K562 (cell line): Measurements from ENCODE around the gene BCKDHB. TPM values are rescaled to one million over a fixed set of nuclear protein-coding genes. Genes with fewer than 3 reads are reported as not detected.

Source experiments
- ATAC-seq: fragments of 200-7000 bp; cut with Tn5 transposase; 3 replicates; pipeline ENCODE4 v1.9.1; 2020; ENCODE audit warnings: moderate library complexity
- BruUV-seq: library from RNA; stranded (reverse); fragments of 400-500 nt; replicated peaks from 2 replicates; lab custom pipeline; 2021; lab: Mats Ljungman, UMichigan
- CTCF ChIA-PET: fragments of 300-600 bp; formaldehyde crosslinking; extraction: SDS; loops from one replicate; lab custom pipeline; 2021; ENCODE audit warnings: low intra/inter-chr PET ratio; lab: Yijun Ruan, JAX
- POLR2A ChIA-PET: fragments of 300-600, 350-650 bp; sonication (Branson Sonifier 250); formaldehyde crosslinking; extraction: SDS; loops from one replicate; lab custom pipeline; 2021; ENCODE audit warnings: antibody characterized with exemption, inconsistent platforms; lab: Yijun Ruan, JAX
- DNase-seq, 4 experiments: peaks; one replicate each; pipeline versions ENCODE4 v3.0.0 to v3.0.0-alpha.2; 2011 to 2018; ENCODE audit warnings: low spot score in 3 of 4, mixed read lengths in 3 of 4; ENCODE audit errors: extremely low read depth in 1 of 4
- FAIRE-seq: peaks from 2 replicates; lab custom pipeline; 2011; peaks lifted over from hg19 to GRCh38; lab: Jason Lieb, UNC
- H2AFZ ChIP-seq: 2 replicates; pipeline ENCODE4 v1.6.0; 2011; ENCODE audit warnings: low read depth, low read length, control low read depth, inconsistent platforms
- H3K27ac ChIP-seq: fragments of 200-600 bp; 3 replicates; pipeline ENCODE4 v1.8.0; 2011; ENCODE audit warnings: low read depth, mild to moderate bottlenecking, control low read depth, inconsistent platforms, low read length, moderate library complexity, mixed read lengths; ENCODE audit errors: extremely low read depth
- H3K27me3 ChIP-seq, 2 experiments: fragments of 300-600 bp in 1 of 2; 2 replicates in 1 of 2; 3 replicates in 1 of 2; pipeline versions ENCODE4 v1.6.0 to v1.8.0; 2011; ENCODE audit warnings: inconsistent platforms in 2 of 2, low read length in 2 of 2, mild to moderate bottlenecking in 1 of 2, mixed read lengths in 1 of 2, moderate library complexity in 1 of 2; ENCODE audit not compliant: control insufficient read depth in 2 of 2, insufficient read depth in 2 of 2
- H3K36me3 ChIP-seq: fragments of 300-600 bp; 3 replicates; pipeline ENCODE4 v1.8.0; 2011; ENCODE audit warnings: mild to moderate bottlenecking, low read length, inconsistent platforms; ENCODE audit not compliant: control insufficient read depth, insufficient read depth
- H3K4me1 ChIP-seq, 2 experiments: fragments of 200-600 bp in 1 of 2; replicated peaks in 1 of 2; 2 replicates in 1 of 2; 3 replicates in 1 of 2; pipeline versions ENCODE4 v1.5.1 to v1.8.0; 2011; ENCODE audit warnings: inconsistent platforms in 2 of 2, low read length in 2 of 2, mild to moderate bottlenecking in 1 of 2, mixed read lengths in 1 of 2, moderate library complexity in 1 of 2; ENCODE audit not compliant: control insufficient read depth in 2 of 2, insufficient read depth in 2 of 2
- H3K4me2 ChIP-seq: 2 replicates; pipeline ENCODE4 v1.6.1; 2011; ENCODE audit warnings: low read length, control low read depth, inconsistent platforms, mixed read lengths; ENCODE audit not compliant: insufficient read depth
- H3K4me3 ChIP-seq: fragments of 200-600 bp; sonication (generic), shearing (Covaris generic); 2 replicates; pipeline ENCODE4 v1.5.1; 2016; ENCODE audit warnings: control low read depth, inconsistent platforms
- H3K79me2 ChIP-seq: fragments of 200-600 bp; 3 replicates; pipeline ENCODE4 v1.8.0; 2011; ENCODE audit warnings: low read length, inconsistent platforms; ENCODE audit not compliant: control insufficient read depth, insufficient read depth
- H3K9ac ChIP-seq, 2 experiments: 2 replicates each; pipeline versions ENCODE4 v1.6.0 to v1.6.1; 2011; ENCODE audit warnings: low read depth in 2 of 2, low read length in 2 of 2, control low read depth in 1 of 2, inconsistent platforms in 1 of 2, mild to moderate bottlenecking in 1 of 2, mixed read lengths in 1 of 2; ENCODE audit not compliant: insufficient read depth in 1 of 2
- H3K9me1 ChIP-seq: one replicate; pipeline ENCODE4 v1.6.0; 2011; ENCODE audit warnings: inconsistent platforms, mild to moderate bottlenecking, low read length, moderate library complexity; ENCODE audit not compliant: control insufficient read depth, insufficient read depth
- H3K9me3 ChIP-seq: replicated peaks from 2 replicates; pipeline ENCODE4 v1.5.1; 2011; ENCODE audit warnings: low read depth, low read length, inconsistent platforms; ENCODE audit not compliant: control insufficient read depth, insufficient read depth
- H4K20me1 ChIP-seq: replicated peaks from 2 replicates; pipeline ENCODE4 v1.6.1; 2011; ENCODE audit warnings: low read length, inconsistent platforms, mixed read lengths; ENCODE audit not compliant: control insufficient read depth, insufficient read depth
- PTRF ChIP-seq: fragments of 450-650 bp; IDR thresholded peaks from 2 replicates; pipeline ENCODE4 v1.6.1; 2016; ENCODE audit warnings: mild to moderate bottlenecking, missing genetic modification characterization, missing compliant biosample characterization
- PURB ChIP-seq: sonication (generic); formaldehyde crosslinking; IDR thresholded peaks from 2 replicates; pipeline ENCODE4 v1.9.0; 2021; ENCODE audit warnings: low read depth, mild to moderate bottlenecking, missing genetic modification reagents
- TRIM25 ChIP-seq: fragments of 450-650 bp; IDR thresholded peaks from 2 replicates; pipeline ENCODE4 v1.7.0; 2016; ENCODE audit warnings: borderline replicate concordance
- U2AF1 ChIP-seq: fragments of 200-400 bp; formaldehyde crosslinking; optimal IDR thresholded peaks from 2 replicates; pipeline ENCODE3; 2017; ENCODE audit warnings: mild to moderate bottlenecking, low read depth, low read length, moderate library complexity
- UBTF ChIP-seq, 2 experiments: IDR thresholded peaks; 2 replicates each; pipeline ENCODE4 v1.6.1; 2012; ENCODE audit warnings: improper control_type of control experiment in 2 of 2, low read depth in 2 of 2, low read length in 2 of 2, borderline replicate concordance in 1 of 2
- ZBTB7A ChIP-seq: IDR thresholded peaks from 2 replicates; pipeline ENCODE4 v1.6.1; 2011; ENCODE audit warnings: low read depth, mild to moderate bottlenecking, low read length, moderate library complexity, borderline replicate concordance; ENCODE audit not compliant: control insufficient read depth
- ZNF830 ChIP-seq: fragments of 250-450 bp; sonication (Bioruptor Pico); IDR thresholded peaks from 2 replicates; pipeline ENCODE4 v1.5.0; 2021; ENCODE audit warnings: mild to moderate bottlenecking
- WGBS: fragments of 100-300 bp; shearing (Covaris generic); methylation state at CpG from one replicate; pipeline ENCODE4 v1.1.6; 2016; ENCODE audit warnings: low coverage, mixed read lengths; ENCODE audit not compliant: insufficient coverage; ENCODE audit errors: missing lambda C conversion rate; 5-methylcytosine and 5-hydroxymethylcytosine counted together
- in situ Hi-C: fragments of 300-500 bp; cut with MboI; formaldehyde crosslinking; loops from 4 replicates; pipeline ENCODE4 v1.15.0; 2018; ENCODE audit warnings: inconsistent platforms, mixed read lengths
- intact Hi-C: fragments of 100-400 bp; cut with micrococcal nuclease; formaldehyde crosslinking; loops from 2 replicates; pipeline ENCODE4 v1.14.2; 2022
- polyA plus RNA-seq, 8 experiments: library from polyadenylated mRNA; depleted of rRNA in 4 of 8; stranded (reverse) in 5 of 8; unstranded in 3 of 8; fragments of >200 nt; fragmentation: Nextera tagmentation in 2 of 8; fragmentation: Illumina TruSeq in 1 of 8; extraction: Ambion mirVana in 2 of 8; extraction: Trizol in 1 of 8; gene quantifications; 2 replicates each; pipeline versions ENCODE4 v1.2.1 to v1.2.3, GENCODE V29; 2011 to 2014; ENCODE audit warnings: inconsistent platforms in 1 of 8, missing spikeins in 1 of 8
- total RNA-seq, 7 experiments: library from RNA; depleted of rRNA in 6 of 7; stranded (reverse); fragments of >200 nt in 6 of 7; fragmentation: Illumina TruSeq in 2 of 7; extraction: Trizol in 2 of 7; gene quantifications; 2 replicates each; pipeline versions ENCODE4 v1.2.1 to v1.2.3, GENCODE V29; 2011 to 2021; ENCODE audit warnings: low replicate concordance in 1 of 7

The BCKDHB gene
- total and polyA plus RNA-seq, 9 of the 15 experiments (the other 6 are each of a cell fraction or from before 2014, with no cell fraction given) = 4.1 to 23.7 (median 7.5) TPM

GRCh38 chr6:80341330-80341729 lies 234.9 kb downstream of the BCKDHB start:
- CTCF ChIA-PET = no interaction called here
- Histone ChIP-seq H3K9ac (no peak overlapping the region), H3K27ac (no peak overlapping the region), H3K9me1 (no peaks in the 10 kb centered on the region), H3K27me3 (no peaks in the 10 kb centered on the region), H3K9me3 (no peaks in the 10 kb centered on the region), H3K36me3 (no peaks in the 10 kb centered on the region), H2AFZ (no peak overlapping the region), H3K4me1 (no peaks in the 10 kb centered on the region), H3K4me2 (no peak overlapping the region), H3K4me3 (no peak overlapping the region), H4K20me1 (no peaks in the 10 kb centered on the region), H3K79me2 (no peaks in the 10 kb centered on the region)
- no TSS peak for BruUV-seq
- in situ Hi-C loops (no loop called here), intact Hi-C loops (no loop called here)
- POLR2A ChIA-PET = no interaction called here
- TF ChIP-seq TRIM25 = no peak
- no peak for TF ChIP-seq ZBTB7A
- TF ChIP-seq U2AF1 = no peak
- no peak for TF ChIP-seq ZNF830
- TF ChIP-seq PURB (CRISPR knock-in tag) = no peak
- no peak for TF ChIP-seq PTRF (tag)
- TF ChIP-seq UBTF (IDR thresholded peaks at IDR 0.05; ENCODE audit: borderline replicate concordance in 1 of 2, low read depth in 2 of 2, low read length in 2 of 2) = no peak
- no peak for ATAC-seq
- no peak for FAIRE-seq
- DNase-seq = no peak
- WGBS = 4% methylated on average over 4 of the region's 4 CpGs
